Activated effector memory CD4-positive, alpha-beta T cell treated with Interleukin-2 at 50 U/mL for 16 hours (primary cell): ENCODE measurements around the gene KMT2A.
"Not testable (repeated sequence)": the region's sequence is repeated elsewhere in the genome, so short reads cannot be mapped to it uniquely, and the experiment has no call there.

Source experiments
- DNase-seq: peaks from one replicate; pipeline ENCODE4 v3.0.0-alpha.2; 2020

KMT2A gene

GRCh38 chr11:118435893-118436624 is at the start of gene KMT2A:
TSS of gene KMT2A (plus strand) at chr11:118436492. CDS start at chr11:118436513, 21 bp downstream.
- peak; percentile 89 for DNase-seq

DNA sequence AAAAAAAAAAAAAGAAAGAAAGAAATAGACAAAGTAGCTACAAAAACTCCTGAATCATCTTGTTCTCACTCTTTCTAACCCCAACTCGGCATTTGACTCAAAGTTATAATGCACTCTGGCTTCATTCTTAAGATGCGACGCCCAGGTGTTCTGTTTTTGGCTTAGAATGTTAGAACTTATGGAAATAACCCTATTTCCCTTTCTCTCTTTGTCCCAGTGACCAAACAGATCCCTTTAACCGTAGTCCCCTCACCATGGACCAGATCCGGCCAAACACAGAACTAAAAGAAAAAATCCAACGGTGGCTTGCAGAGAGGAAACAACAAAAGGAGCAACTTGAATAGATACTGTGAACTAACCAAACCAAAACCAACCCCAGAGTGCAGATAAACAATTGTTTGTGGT is 40.2 kb upstream of the KMT2A start:
- no peak for DNase-seq

GRCh38 chr11:118397448-118397847 is 38.8 kb upstream of the KMT2A start:
- no peak for DNase-seq

DNA sequence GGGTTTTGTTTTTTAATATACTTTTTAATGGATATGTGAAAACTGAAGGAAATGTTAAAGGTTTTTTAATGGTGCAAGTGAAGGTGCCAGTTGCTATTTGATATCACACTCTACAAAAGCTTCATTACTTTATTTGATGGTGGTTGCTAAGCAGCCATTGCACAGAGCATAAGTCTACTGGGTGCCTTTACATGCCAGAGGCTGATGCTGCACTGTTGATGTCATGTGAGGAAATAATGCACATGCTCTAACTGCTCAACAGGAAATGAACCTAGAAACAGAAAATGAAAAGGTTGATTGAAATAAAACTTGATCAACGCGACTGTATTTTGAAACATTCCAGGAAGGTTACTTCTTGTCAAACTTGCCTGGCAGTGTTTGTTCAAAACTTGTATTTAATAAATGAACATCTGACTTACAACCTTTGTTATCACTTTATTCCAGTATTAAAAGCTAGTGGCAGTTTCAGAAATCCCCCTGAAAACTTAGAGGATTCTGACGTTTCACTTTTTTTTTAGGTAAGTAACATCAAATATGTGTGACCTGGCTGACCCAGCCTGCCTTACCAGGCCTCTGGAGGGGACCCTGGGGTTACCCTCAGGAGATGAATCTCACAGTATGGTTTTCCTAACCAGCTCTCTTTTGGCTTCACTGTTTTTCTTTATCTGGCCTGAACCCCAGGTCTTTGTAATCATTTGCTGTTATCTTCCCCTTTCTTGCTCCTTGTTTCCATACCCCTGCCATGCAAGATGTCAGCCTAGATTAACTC is 37.3 kb upstream of the KMT2A start:
- peak; percentile 10 for DNase-seq

DNA sequence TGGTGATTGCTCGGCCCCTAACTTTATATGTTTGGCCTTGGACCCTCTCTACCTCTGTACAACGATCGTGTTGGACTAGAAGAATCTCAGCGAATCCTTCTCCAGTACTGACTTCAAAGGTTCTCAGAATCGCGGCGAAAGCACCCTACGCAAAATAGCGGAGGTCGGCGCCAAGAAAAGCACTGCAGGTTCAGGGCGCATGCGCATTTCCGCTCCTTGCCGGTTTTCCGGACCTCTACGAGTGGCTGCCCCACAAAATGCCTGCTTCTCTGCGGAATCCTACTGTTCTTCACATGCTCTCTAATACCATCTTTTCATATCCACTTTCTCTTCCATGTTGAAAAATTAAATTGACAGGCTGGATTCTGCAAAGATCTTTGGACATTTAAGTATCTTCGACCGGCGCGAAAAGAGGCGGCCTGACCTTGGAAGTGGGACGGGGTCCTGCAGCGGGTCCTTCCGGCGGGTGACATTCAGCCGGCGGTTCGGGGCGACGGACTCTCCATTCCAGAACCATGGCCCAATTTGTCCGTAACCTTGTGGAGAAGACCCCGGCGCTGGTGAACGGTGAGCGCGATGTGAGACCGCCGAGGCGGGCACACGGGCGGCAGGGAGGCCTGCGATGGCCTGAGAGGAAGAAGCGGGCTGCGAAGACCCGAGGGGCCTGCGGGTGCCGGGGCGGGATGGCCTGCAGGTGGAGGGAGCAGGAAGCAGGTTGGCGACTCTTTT is 35.0 kb upstream of the KMT2A start, which contains the start of gene ATP5MG:
Gene ATP5MG, plus strand, starts transcription at position 456 of the 729 bp plus-strand sequence. Its CDS starts 60 bp downstream, at position 516.
- peak; percentile 84 for DNase-seq

DNA sequence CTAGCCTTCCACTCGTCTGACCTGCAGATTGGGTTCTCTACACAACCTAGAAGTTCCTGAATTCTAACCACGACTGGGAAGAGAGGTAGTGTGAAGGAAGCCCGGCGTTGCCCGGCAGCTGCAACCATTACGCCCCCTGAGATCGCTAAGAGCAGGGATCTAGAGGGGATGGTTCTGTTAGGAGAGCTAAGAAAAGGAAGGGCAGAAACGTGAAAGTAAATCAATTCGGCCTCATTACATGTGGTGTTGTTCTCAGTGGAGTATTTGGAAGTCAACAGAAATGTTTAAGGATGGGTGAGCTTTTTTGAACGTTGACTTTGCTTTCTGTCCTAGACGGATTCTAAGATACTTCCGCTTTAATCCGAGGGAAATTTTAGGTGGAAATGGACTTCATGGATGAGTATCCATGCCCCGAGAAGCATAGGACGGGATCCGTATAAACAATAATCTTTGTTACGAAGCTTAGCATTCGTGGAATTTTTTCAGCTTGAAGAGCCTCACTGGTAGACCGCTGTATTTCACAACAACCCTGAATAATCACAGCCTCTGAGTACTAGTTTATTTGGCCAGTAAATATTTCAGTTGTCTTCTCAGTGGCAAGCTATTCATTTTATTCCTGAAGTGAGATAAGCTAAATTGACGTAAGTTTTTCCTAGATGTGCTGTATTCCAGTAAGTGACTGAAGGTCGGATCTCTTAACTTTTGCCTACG is 34.3 kb upstream of the KMT2A start:
- no peak for DNase-seq

DNA sequence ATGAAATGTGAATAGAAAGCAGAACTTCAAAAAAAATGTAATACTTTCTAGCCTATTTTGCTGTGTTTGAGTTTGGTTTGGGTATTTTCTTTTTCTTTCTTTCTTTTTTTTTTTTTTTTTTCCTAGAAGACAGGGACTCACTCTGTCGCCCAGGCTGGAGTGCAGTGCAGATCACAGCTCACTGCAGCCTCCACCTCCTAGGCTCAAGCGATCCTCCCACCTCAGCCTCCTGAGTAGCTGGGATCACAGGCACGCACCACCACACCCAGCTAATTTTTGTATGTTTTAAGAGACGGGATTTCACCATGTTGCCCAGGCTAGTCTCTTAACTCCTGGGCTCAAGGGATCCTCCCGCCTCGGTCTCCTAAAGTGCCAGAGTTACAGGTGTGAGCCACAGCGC is 33.7 kb upstream of the KMT2A start:
- not testable (repeated sequence) for DNase-seq

GRCh38 chr11:118406599-118407166 is 29.6 kb upstream of the KMT2A start:
- no peak for DNase-seq

DNA sequence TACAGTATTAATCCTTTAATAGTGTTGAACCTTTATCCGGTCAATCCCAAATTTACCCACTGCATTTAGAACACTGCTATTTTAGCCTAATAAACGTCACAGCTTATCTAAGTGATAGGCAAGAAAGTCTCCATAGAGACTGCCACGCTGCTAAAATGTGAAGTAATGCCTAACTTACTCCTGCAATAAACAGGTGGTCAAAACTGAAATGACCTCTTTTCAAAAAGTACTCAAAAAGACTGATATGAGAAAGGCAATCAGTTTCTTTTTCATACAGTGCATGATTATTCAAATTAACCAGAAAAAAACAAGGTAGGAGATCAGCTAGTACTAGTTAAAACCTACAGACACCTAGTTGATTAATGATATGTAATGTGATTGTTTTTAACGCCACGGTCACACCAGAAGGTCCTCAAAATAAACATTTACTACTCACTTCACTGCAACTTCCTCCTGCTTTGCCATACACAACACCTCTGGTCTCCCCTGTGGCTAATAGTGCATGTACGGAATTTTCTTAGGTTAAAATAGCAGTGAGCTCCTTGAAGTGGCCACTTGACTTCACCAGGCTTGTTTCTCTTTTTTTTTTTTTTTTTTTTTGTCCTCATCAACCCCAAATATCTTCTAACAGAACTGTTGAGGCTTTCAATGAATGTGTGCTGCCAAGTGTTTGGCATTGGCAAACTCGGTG is 26.1 kb upstream of the KMT2A start:
- no peak for DNase-seq

- DNase-seq: no peak
These were observed 24.8 kb upstream of the KMT2A start for GRCh38 chr11:118411530-118411929.

GRCh38 chr11:118412921-118413320 is 23.4 kb upstream of the KMT2A start:
- DNase-seq: no peak

DNA sequence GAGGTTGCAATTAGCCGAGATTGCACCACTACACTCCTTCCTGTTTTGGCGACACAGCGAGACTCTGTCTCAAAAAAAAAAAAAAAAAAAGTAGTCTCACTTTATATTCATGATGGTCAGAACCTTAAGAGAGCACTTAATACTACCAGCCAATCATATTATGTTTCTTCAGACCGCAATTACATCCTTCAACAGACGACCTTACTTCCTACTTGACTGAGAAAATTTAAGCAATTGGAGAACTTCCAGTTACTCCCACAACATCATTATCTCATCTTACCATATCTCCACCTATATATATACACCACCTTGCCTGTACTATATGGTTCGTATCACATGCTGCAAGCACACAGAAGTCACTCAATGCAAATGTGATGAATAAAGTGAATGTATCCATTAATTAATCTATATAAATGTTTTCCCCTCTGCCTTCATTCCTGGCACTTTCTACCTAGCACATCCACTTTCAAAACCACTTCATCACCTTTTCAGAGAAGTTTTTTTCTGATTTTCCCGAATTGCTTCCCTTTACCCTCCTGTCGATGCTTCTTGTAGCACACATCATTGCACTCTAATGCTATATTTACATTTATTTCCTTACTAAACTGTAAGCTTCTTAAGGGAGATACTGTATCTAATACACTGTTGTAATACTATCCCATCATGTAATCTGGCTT is 21.1 kb upstream of the KMT2A start:
- no peak for DNase-seq

- no peak for DNase-seq
These were observed 20.6 kb upstream of the KMT2A start for GRCh38 chr11:118415739-118416068.

- DNase-seq: not testable (repeated sequence)
These were observed 19.4 kb upstream of the KMT2A start for GRCh38 chr11:118416900-118417299.

DNA sequence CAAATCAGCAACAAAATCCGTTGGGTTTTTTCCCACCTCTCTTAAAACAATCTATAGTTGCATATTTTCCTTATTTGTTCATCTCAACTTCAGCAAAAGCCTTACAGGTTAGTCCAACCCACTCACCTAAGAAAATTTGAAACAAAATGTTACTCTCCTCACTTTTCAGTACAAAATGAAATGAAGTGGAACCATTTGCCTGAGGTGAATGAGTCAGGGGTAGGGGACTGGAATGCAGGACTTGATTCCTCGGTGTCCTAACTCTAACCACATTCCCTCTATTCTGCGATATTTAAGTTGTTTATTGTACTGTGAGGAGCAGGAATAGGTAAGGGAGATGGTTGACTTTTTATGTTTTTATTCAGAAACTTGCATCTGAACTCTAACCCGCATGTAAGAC is 18.5 kb upstream of the KMT2A start:
- no peak for DNase-seq

GRCh38 chr11:118418766-118419165 is 17.5 kb upstream of the KMT2A start:
- no peak for DNase-seq

DNA sequence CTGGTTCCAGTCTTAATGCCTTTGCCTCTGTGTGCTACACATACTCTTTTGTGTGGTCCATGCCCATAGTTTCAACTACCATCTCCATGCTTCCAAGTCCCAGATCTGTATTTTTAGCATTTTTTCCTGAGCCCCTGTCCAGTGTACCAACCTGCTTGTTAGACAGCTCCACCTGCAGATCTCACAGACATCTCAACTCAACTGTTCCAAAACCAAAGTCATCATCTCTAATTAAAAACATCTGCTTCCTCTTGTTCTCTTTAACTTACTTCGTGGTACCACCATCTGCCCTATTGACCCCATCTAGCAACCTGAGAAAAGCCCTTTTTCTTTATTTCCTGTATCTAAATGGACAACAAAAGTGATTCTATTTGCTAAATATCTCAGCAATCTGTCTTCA is 8.6 kb upstream of the KMT2A start:
- DNase-seq: no peak

DNA sequence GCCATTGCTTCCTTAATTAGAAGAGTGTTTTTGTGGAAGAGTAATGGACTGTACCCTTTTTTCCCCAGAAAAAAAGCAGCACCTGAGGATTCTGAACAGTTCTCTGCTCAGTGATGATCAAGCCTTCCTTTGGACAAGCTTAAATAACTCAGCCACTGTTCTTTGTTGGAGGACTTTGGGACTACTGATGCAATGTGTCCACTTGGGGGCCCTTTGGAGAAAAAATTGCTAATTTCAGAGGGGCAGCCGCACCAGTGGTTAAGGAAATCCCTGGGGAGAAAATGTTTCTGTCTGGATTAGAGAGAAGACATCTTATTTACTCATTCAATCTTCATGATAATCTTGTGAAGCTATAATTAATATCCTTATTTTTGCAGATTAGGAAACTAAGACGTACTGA is 5.3 kb upstream of the KMT2A start:
- DNase-seq: no peak

GRCh38 chr11:118434123-118434552 is 2.2 kb upstream of the KMT2A start:
- no peak for DNase-seq

GRCh38 chr11:118434553-118435289 is 1.6 kb upstream of the KMT2A start:
- peak; percentile 31 for DNase-seq
